ENCODE measurements around the gene RAPGEFL1. TPM values are rescaled to one million over a fixed set of nuclear protein-coding genes. Genes with fewer than 3 reads are reported as not detected.
A peak's percentile ranks its signal among the peaks of the same experiment; 100 is the strongest.

The RAPGEFL1 gene
- total and polyA plus RNA-seq, 7 donors = 0.99 to 85.0 (median 4.3) TPM

GRCh38 chr17:40180694-40181093 lies 3.4 kb downstream of the RAPGEFL1 start:
- Histone ChIP-seq H3K4me1 (peaks cover 0 to 20% (median 18%) of the 10 kb centered on the region in 4 donors), H3K27me3 (no peaks in the 10 kb centered on the region), H3K9me3 (no peaks in the 10 kb centered on the region), H3K27ac (no peak overlapping the region), H3K4me3 (no peak overlapping the region), H3K36me3 (peaks cover 0 to 7% (median 0%) of the 10 kb centered on the region in 4 donors)
- TF ChIP-seq POLR2A (IDR thresholded peaks at IDR 0.05) (peak in 1 of 2 donors; percentile 76), EP300 (IDR thresholded peaks at IDR 0.05) (no peak)
- WGBS, 2 donors = 9 to 59% methylated on average over 5 of the region's 5 CpGs
- no peak for DNase-seq
- intact Hi-C loops (cut with DNase I) = no loop called here

- Histone ChIP-seq H3K4me1 (peaks cover 0 to 20% (median 18%) of the 10 kb centered on the region in 4 donors), H3K9me3 (no peaks in the 10 kb centered on the region), H3K36me3 (peaks cover 0 to 1% (median 0%) of the 10 kb centered on the region in 4 donors), H3K27ac (peak overlapping the region in 1 of 4 donors; percentile 47), H3K4me3 (no peak overlapping the region), H3K27me3 (no peaks in the 10 kb centered on the region)
- no peak for DNase-seq
- WGBS, 2 donors = 17 to 57% methylated on average over 8 of the region's 8 CpGs
- intact Hi-C loops (cut with DNase I) = no loop called here
- TF ChIP-seq POLR2AphosphoS5 (IDR thresholded peaks at IDR 0.05) (no peak), POLR2A (IDR thresholded peaks at IDR 0.05) (no peak), CTCF (IDR thresholded peaks at IDR 0.05) (no peak), EP300 (IDR thresholded peaks at IDR 0.05) (no peak)
These were observed 3.9 kb downstream of the RAPGEFL1 start for GRCh38 chr17:40181205-40181604.

GRCh38 chr17:40182606-40183005 lies 5.3 kb downstream of the RAPGEFL1 start:
- Histone ChIP-seq H3K4me1 (peaks cover 0 to 9% (median 7%) of the 10 kb centered on the region in 4 donors), H3K36me3 (no peaks in the 10 kb centered on the region), H3K27ac (no peak overlapping the region), H3K9me3 (no peaks in the 10 kb centered on the region), H3K27me3 (no peaks in the 10 kb centered on the region), H3K4me3 (no peak overlapping the region)
- intact Hi-C loops (cut with DNase I) = no loop called here
- no peak for TF ChIP-seq EP300 (IDR thresholded peaks at IDR 0.05)
- TF ChIP-seq POLR2A (IDR thresholded peaks at IDR 0.05) = no peak
- no peak for TF ChIP-seq POLR2AphosphoS5 (IDR thresholded peaks at IDR 0.05)
- TF ChIP-seq CTCF (IDR thresholded peaks at IDR 0.05) = no peak
- DNase-seq = no peak
- 79 to 91% methylated on average over 6 of the region's 6 CpGs for WGBS, 2 donors

GRCh38 chr17:40187238-40187637 lies 10.0 kb downstream of the RAPGEFL1 start:
- peaks cover 0 to 6% (median 0%) of the 10 kb centered on the region in 4 donors for H3K36me3 ChIP-seq
- H3K9me3 ChIP-seq = no peaks in the 10 kb centered on the region
- 92 to 95% methylated on average over 3 of the region's 3 CpGs for WGBS, 2 donors
- intact Hi-C loops (cut with DNase I) = no loop called here
- H3K4me3 ChIP-seq = no peak overlapping the region
- H3K27ac ChIP-seq = no peak overlapping the region
- TF ChIP-seq EP300 (IDR thresholded peaks at IDR 0.05) (no peak), POLR2A (IDR thresholded peaks at IDR 0.05) (no peak), POLR2AphosphoS5 (IDR thresholded peaks at IDR 0.05) (no peak), CTCF (IDR thresholded peaks at IDR 0.05) (no peak)
- no peak for DNase-seq
- peaks cover 0 to 19% (median 15%) of the 10 kb centered on the region in 4 donors for H3K4me1 ChIP-seq
- no peaks in the 10 kb centered on the region for H3K27me3 ChIP-seq

GRCh38 chr17:40188694-40189093 lies 11.4 kb downstream of the RAPGEFL1 start:
- WGBS, 2 donors = 92 to 94% methylated on average over 6 of the region's 6 CpGs
- H3K36me3 ChIP-seq = peaks cover 0 to 6% (median 0%) of the 10 kb centered on the region in 4 donors

More at GRCh38 chr17:40188694-40189093, 11.4 kb downstream of the RAPGEFL1 start:
- Histone ChIP-seq H3K4me1 (peaks cover 0 to 19% (median 15%) of the 10 kb centered on the region in 4 donors), H3K27me3 (no peaks in the 10 kb centered on the region), H3K27ac (no peak overlapping the region), H3K4me3 (no peak overlapping the region), H3K9me3 (no peaks in the 10 kb centered on the region)
- TF ChIP-seq CTCF (IDR thresholded peaks at IDR 0.05) = no peak
- DNase-seq = no peak
- intact Hi-C loops (cut with DNase I) = no loop called here
